ENCODE results near the gene CBFA2T3. TPM values are rescaled to one million over a fixed set of nuclear protein-coding genes. Genes with fewer than 3 reads are reported as not detected.

The CBFA2T3 gene
- total and polyA plus RNA-seq, 10 donors, result 8.4 to 59.8 (median 26.3) TPM

GRCh38 chr16:88967830-88968588 lies 9.0 kb downstream of the CBFA2T3 start:
- DNase-seq, result peak; percentile 95
- TF ChIP-seq POLR2AphosphoS5 (IDR thresholded peaks at IDR 0.05), result peak; percentile 93 to 96 (median 95)
- TF ChIP-seq CTCF (IDR thresholded peaks at IDR 0.05 in 8 of 11, conservative IDR thresholded peaks at IDR 0.05 in 3 of 11), result no peak
- peaks cover 59 to 79% (median 76%) of the 10 kb centered on the region in 6 donors for H3K4me1 ChIP-seq
- peak overlapping the region in 6 of 8 donors; percentile 1 to 86 (median 66) for H3K27ac ChIP-seq
- 15 to 26% (median 19%) methylated on average over 16 to 29 of the region's 29 CpGs for WGBS, 5 donors
- intact Hi-C loops (cut with DNase I; ENCODE audit: low total_unique reads), result no loop called here
- peak overlapping the region in 5 of 8 donors; percentile 9 to 57 (median 19) for H3K4me3 ChIP-seq
- peaks cover 0 to 11% (median 0%) of the 10 kb centered on the region in 7 donors for H3K27me3 ChIP-seq (replicated peaks in 1 of 7)
- peaks cover 0 to 21% (median 3%) of the 10 kb centered on the region in 6 donors for H3K36me3 ChIP-seq
- no peaks in the 10 kb centered on the region for H3K9me3 ChIP-seq

GRCh38 chr16:88966986-88967829 lies 9.8 kb downstream of the CBFA2T3 start:
- DNase-seq, result peak; percentile 82

GRCh38 chr16:88965826-88966480 lies 11.1 kb downstream of the CBFA2T3 start:
- TF ChIP-seq POLR2A (IDR thresholded peaks at IDR 0.05), result no peak
- TF ChIP-seq POLR2AphosphoS5 (IDR thresholded peaks at IDR 0.05), result no peak
- TF ChIP-seq CTCF (IDR thresholded peaks at IDR 0.05 in 8 of 11, conservative IDR thresholded peaks at IDR 0.05 in 3 of 11), result no peak
- H3K9me3 ChIP-seq, result no peaks in the 10 kb centered on the region
- WGBS, 5 donors, result 84 to 90% (median 87%) methylated on average over 15 to 19 of the region's 19 CpGs
- intact Hi-C loops (cut with DNase I; ENCODE audit: low total_unique reads), result no loop called here
- peaks cover 0 to 11% (median 0%) of the 10 kb centered on the region in 7 donors for H3K27me3 ChIP-seq (replicated peaks in 1 of 7)
- peaks cover 0 to 30% (median 3%) of the 10 kb centered on the region in 6 donors for H3K36me3 ChIP-seq
- H3K27ac ChIP-seq, result peak overlapping the region in 3 of 8 donors; percentile 15 to 86 (median 33)
- peaks cover 40 to 58% (median 56%) of the 10 kb centered on the region in 6 donors for H3K4me1 ChIP-seq
- H3K4me3 ChIP-seq, result no peak overlapping the region
- peak; percentile 74 for DNase-seq

More at GRCh38 chr16:88966986-88967829, 9.8 kb downstream of the CBFA2T3 start:
- Histone ChIP-seq H3K4me1 (peaks cover 51 to 71% (median 68%) of the 10 kb centered on the region in 6 donors), H3K36me3 (peaks cover 0 to 29% (median 3%) of the 10 kb centered on the region in 6 donors), H3K27me3 (replicated peaks in 1 of 7) (peaks cover 0 to 11% (median 0%) of the 10 kb centered on the region in 7 donors), H3K27ac (peak overlapping the region in 6 of 8 donors; percentile 20 to 86 (median 66)), H3K4me3 (peak overlapping the region in 3 of 8 donors; percentile 9 to 57 (median 19)), H3K9me3 (no peaks in the 10 kb centered on the region)
- TF ChIP-seq POLR2AphosphoS5 (IDR thresholded peaks at IDR 0.05) (peak in 1 of 3 donors; percentile 61), POLR2A (IDR thresholded peaks at IDR 0.05) (no peak)
- 35 to 47% (median 37%) methylated on average over 38 to 47 of the region's 47 CpGs for WGBS, 5 donors
- intact Hi-C loops (cut with DNase I; ENCODE audit: low total_unique reads), result no loop called here

- TF ChIP-seq POLR2A (IDR thresholded peaks at IDR 0.05) (no peak), POLR2AphosphoS5 (IDR thresholded peaks at IDR 0.05) (peak in 2 of 3 donors; percentile 6 to 35)
- peaks cover 0 to 11% (median 0%) of the 10 kb centered on the region in 7 donors for H3K27me3 ChIP-seq (replicated peaks in 1 of 7)
- peak; percentile 76 for DNase-seq
- peaks cover 36 to 53% (median 51%) of the 10 kb centered on the region in 6 donors for H3K4me1 ChIP-seq
- H3K4me3 ChIP-seq, result no peak overlapping the region
- H3K27ac ChIP-seq, result peak overlapping the region in 3 of 8 donors; percentile 15 to 86 (median 33)
- no peaks in the 10 kb centered on the region for H3K9me3 ChIP-seq
- 61 to 80% (median 68%) methylated on average over 8 of the region's 8 CpGs for WGBS, 5 donors
- peaks cover 0 to 32% (median 3%) of the 10 kb centered on the region in 6 donors for H3K36me3 ChIP-seq
- intact Hi-C loops (cut with DNase I; ENCODE audit: low total_unique reads), result no loop called here
Measured at GRCh38 chr16:88965411-88965810, 11.6 kb downstream of the CBFA2T3 start.

Measured in spleen (tissue), 11 donors.